ENCODE measurements around the gene ZDHHC3.

- TF ChIP-seq, protein P1, sequence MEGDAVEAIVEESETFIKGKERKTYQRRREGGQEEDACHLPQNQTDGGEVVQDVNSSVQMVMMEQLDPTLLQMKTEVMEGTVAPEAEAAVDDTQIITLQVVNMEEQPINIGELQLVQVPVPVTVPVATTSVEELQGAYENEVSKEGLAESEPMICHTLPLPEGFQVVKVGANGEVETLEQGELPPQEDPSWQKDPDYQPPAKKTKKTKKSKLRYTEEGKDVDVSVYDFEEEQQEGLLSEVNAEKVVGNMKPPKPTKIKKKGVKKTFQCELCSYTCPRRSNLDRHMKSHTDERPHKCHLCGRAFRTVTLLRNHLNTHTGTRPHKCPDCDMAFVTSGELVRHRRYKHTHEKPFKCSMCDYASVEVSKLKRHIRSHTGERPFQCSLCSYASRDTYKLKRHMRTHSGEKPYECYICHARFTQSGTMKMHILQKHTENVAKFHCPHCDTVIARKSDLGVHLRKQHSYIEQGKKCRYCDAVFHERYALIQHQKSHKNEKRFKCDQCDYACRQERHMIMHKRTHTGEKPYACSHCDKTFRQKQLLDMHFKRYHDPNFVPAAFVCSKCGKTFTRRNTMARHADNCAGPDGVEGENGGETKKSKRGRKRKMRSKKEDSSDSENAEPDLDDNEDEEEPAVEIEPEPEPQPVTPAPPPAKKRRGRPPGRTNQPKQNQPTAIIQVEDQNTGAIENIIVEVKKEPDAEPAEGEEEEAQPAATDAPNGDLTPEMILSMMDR (IDR thresholded peaks at IDR 0.05; ENCODE audit: insufficient read depth, low read depth, low read length): no peak
- TF ChIP-seq EZH2 (IDR thresholded peaks at IDR 0.05; ENCODE audit: insufficient read depth, low read length): no peak
Observed at GRCh38 chr3:44989636-44990373, 13.8 kb upstream of the ZDHHC3 start.
